Measurements from ENCODE around the gene DUSP1.

- TF ChIP-seq PATZ1 (CRISPR knock-in tag; IDR thresholded peaks at IDR 0.05; ENCODE audit: borderline replicate concordance) (no peak), ZFP30 (CRISPR knock-in tag; IDR thresholded peaks at IDR 0.05) (no peak), SNAI2 (CRISPR knock-in tag; IDR thresholded peaks at IDR 0.05) (no peak), ZFP3 (CRISPR knock-in tag; IDR thresholded peaks at IDR 0.05) (no peak), CREB5 (CRISPR knock-in tag; IDR thresholded peaks at IDR 0.05; ENCODE audit: low read depth) (no peak), ESRRG (CRISPR knock-in tag; IDR thresholded peaks at IDR 0.05) (no peak), CSRNP3 (CRISPR knock-in tag; IDR thresholded peaks at IDR 0.05) (no peak), GLIS3 (CRISPR knock-in tag; IDR thresholded peaks at IDR 0.05) (no peak), ISL1 (CRISPR knock-in tag; IDR thresholded peaks at IDR 0.05) (no peak), ZC3H10 (CRISPR knock-in tag; IDR thresholded peaks at IDR 0.05) (no peak)
Observed at GRCh38 chr5:172779691-172780341, 8.8 kb upstream of the DUSP1 start.

Measured in SK-N-SH treated with all-trans-retinoic acid at 6 μM for 48 hours (cell line).